ENCODE data around the gene NDUFB3. TPM values are rescaled to one million over a fixed set of nuclear protein-coding genes. Genes with fewer than 3 reads are reported as not detected.

NDUFB3 gene
- total RNA-seq, 1 donor, result 25.7 TPM

GRCh38 chr2:201109186-201109585, 37.4 kb downstream of the NDUFB3 start:
- no peak overlapping the region for H3K4me3 ChIP-seq (ENCODE audit: insufficient read depth, low read length)
- H3K27ac ChIP-seq (ENCODE audit: low read depth, low read length), result no peak overlapping the region
- no peak overlapping the region for H2AFZ ChIP-seq (ENCODE audit: low read length)
- H3K79me2 ChIP-seq (ENCODE audit: insufficient read depth, low read length), result no peaks in the 10 kb centered on the region
- no peak overlapping the region for H3K4me2 ChIP-seq (ENCODE audit: insufficient read depth, low read length)
- no peaks in the 10 kb centered on the region for H3K27me3 ChIP-seq (ENCODE audit: insufficient read depth, low read length)
- H3K36me3 ChIP-seq (ENCODE audit: insufficient read depth, low read length), result no peaks in the 10 kb centered on the region
- H3K4me1 ChIP-seq (ENCODE audit: insufficient read depth, low read length), result peaks cover under 1% of the 10 kb centered on the region
- TF ChIP-seq, protein P1, sequence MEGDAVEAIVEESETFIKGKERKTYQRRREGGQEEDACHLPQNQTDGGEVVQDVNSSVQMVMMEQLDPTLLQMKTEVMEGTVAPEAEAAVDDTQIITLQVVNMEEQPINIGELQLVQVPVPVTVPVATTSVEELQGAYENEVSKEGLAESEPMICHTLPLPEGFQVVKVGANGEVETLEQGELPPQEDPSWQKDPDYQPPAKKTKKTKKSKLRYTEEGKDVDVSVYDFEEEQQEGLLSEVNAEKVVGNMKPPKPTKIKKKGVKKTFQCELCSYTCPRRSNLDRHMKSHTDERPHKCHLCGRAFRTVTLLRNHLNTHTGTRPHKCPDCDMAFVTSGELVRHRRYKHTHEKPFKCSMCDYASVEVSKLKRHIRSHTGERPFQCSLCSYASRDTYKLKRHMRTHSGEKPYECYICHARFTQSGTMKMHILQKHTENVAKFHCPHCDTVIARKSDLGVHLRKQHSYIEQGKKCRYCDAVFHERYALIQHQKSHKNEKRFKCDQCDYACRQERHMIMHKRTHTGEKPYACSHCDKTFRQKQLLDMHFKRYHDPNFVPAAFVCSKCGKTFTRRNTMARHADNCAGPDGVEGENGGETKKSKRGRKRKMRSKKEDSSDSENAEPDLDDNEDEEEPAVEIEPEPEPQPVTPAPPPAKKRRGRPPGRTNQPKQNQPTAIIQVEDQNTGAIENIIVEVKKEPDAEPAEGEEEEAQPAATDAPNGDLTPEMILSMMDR (IDR thresholded peaks at IDR 0.05; ENCODE audit: extremely low read depth, low read depth, low read length), result no peak
- no peaks in the 10 kb centered on the region for H3K9me3 ChIP-seq (ENCODE audit: low read depth, low read length)
- no peak for DNase-seq (ENCODE audit: insufficient read length, low spot score, missing footprints)
- no peaks in the 10 kb centered on the region for H4K20me1 ChIP-seq (ENCODE audit: insufficient read depth, low read length)

DNA sequence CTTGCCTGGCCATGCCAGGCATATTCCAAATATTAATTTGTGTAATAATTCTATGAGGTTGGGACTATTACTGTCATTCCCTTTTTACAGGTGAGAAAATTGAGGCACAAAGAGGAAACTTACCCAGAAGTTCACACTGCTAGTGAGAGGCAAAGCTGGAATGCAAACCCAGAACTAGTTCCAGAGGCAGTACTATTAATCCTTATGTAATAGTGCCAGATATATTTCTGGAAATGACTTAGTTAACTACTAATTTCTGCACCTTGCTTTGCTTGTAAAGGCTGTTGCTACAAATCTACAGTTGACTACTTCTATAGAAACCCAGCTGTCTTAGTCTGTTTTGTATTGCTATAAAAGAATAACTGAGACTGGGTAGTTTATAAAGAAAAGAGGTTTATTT, 38.8 kb downstream of the NDUFB3 start:
- H3K27me3 ChIP-seq (ENCODE audit: insufficient read depth, low read length), result no peaks in the 10 kb centered on the region
- no peak overlapping the region for H3K27ac ChIP-seq (ENCODE audit: low read depth, low read length)
- H3K9me3 ChIP-seq (ENCODE audit: low read depth, low read length), result no peaks in the 10 kb centered on the region
- no peak overlapping the region for H3K4me2 ChIP-seq (ENCODE audit: insufficient read depth, low read length)
- no peaks in the 10 kb centered on the region for H4K20me1 ChIP-seq (ENCODE audit: insufficient read depth, low read length)
- TF ChIP-seq, protein P1 (IDR thresholded peaks at IDR 0.05; ENCODE audit: extremely low read depth, low read depth, low read length), result no peak
- H3K36me3 ChIP-seq (ENCODE audit: insufficient read depth, low read length), result no peaks in the 10 kb centered on the region
- DNase-seq (ENCODE audit: insufficient read length, low spot score, missing footprints), result no peak
- H3K79me2 ChIP-seq (ENCODE audit: insufficient read depth, low read length), result peaks cover 6% of the 10 kb centered on the region
- peaks cover 11% of the 10 kb centered on the region for H3K4me1 ChIP-seq (ENCODE audit: insufficient read depth, low read length)
- no peak overlapping the region for H3K4me3 ChIP-seq (ENCODE audit: insufficient read depth, low read length)
- H2AFZ ChIP-seq (ENCODE audit: low read length), result no peak overlapping the region

GRCh38 chr2:201111096-201111495, 39.3 kb downstream of the NDUFB3 start:
- no peak overlapping the region for H3K4me2 ChIP-seq (ENCODE audit: insufficient read depth, low read length)
- no peaks in the 10 kb centered on the region for H3K9me3 ChIP-seq (ENCODE audit: low read depth, low read length)
- TF ChIP-seq, protein P1 (IDR thresholded peaks at IDR 0.05; ENCODE audit: extremely low read depth, low read depth, low read length), result no peak
- no peak overlapping the region for H2AFZ ChIP-seq (ENCODE audit: low read length)
- peaks cover 11% of the 10 kb centered on the region for H3K4me1 ChIP-seq (ENCODE audit: insufficient read depth, low read length)
- H3K4me3 ChIP-seq (ENCODE audit: insufficient read depth, low read length), result no peak overlapping the region
- H4K20me1 ChIP-seq (ENCODE audit: insufficient read depth, low read length), result no peaks in the 10 kb centered on the region
- H3K79me2 ChIP-seq (ENCODE audit: insufficient read depth, low read length), result peaks cover 6% of the 10 kb centered on the region
- no peaks in the 10 kb centered on the region for H3K36me3 ChIP-seq (ENCODE audit: insufficient read depth, low read length)
- DNase-seq (ENCODE audit: insufficient read length, low spot score, missing footprints), result no peak
- H3K27me3 ChIP-seq (ENCODE audit: insufficient read depth, low read length), result no peaks in the 10 kb centered on the region
- no peak overlapping the region for H3K27ac ChIP-seq (ENCODE audit: low read depth, low read length)

GRCh38 chr2:201114350-201114749, 42.5 kb downstream of the NDUFB3 start:
- H3K27me3 ChIP-seq (ENCODE audit: insufficient read depth, low read length), result no peaks in the 10 kb centered on the region
- no peaks in the 10 kb centered on the region for H4K20me1 ChIP-seq (ENCODE audit: insufficient read depth, low read length)
- H3K4me3 ChIP-seq (ENCODE audit: insufficient read depth, low read length), result peak overlapping the region; percentile 54
- peak overlapping the region; percentile 57 for H2AFZ ChIP-seq (ENCODE audit: low read length)
- no peaks in the 10 kb centered on the region for H3K9me3 ChIP-seq (ENCODE audit: low read depth, low read length)
- peaks cover 21% of the 10 kb centered on the region for H3K79me2 ChIP-seq (ENCODE audit: insufficient read depth, low read length)
- H3K36me3 ChIP-seq (ENCODE audit: insufficient read depth, low read length), result no peaks in the 10 kb centered on the region
- peak overlapping the region; percentile 9 for H3K27ac ChIP-seq (ENCODE audit: low read depth, low read length)
- peaks cover 22% of the 10 kb centered on the region for H3K4me1 ChIP-seq (ENCODE audit: insufficient read depth, low read length)
- TF ChIP-seq, protein P1 (IDR thresholded peaks at IDR 0.05; ENCODE audit: extremely low read depth, low read depth, low read length), result no peak
- peak overlapping the region; percentile 97 for H3K4me2 ChIP-seq (ENCODE audit: insufficient read depth, low read length)
- no peak for DNase-seq (ENCODE audit: insufficient read length, low spot score, missing footprints)

Data from osteoblast (primary cell).